ENCODE data around the gene PRKAR1B. TPM values are rescaled to one million over a fixed set of nuclear protein-coding genes. Genes with fewer than 3 reads are reported as not detected.
A peak's percentile ranks its signal among the peaks of the same experiment; 100 is the strongest.

Gene PRKAR1B
- total and polyA plus RNA-seq, 7 experiments from 2014 or later = 16.1 to 51.4 (median 28.7) TPM

GRCh38 chr7:712381-713138 is 14.5 kb downstream of the PRKAR1B start:
- H3K4me3 ChIP-seq (ENCODE audit: low read length) = peak overlapping the region; percentile 24
- ChIA-PET POLR2A (interaction anchor here (1.1 to 1.7 kb wide), 3 partner anchors 95 to 361 kb away, joined by 3 to 5 read pairs (median 4); no protein-coding TSS in a partner anchor), CTCF (no interaction called here)
- peaks cover 0 to 4% (median 0%) of the 10 kb centered on the region in 3 experiments for H3K36me3 ChIP-seq (ENCODE audit: control insufficient read depth in 2 of 3, insufficient read depth in 3 of 3, low read length in 3 of 3)
- intact Hi-C loops (cut with micrococcal nuclease) = loop anchor here in 1 of 2 donors (1.0 to 5.0 kb wide), 4 partner anchors 14 to 211 kb away; partner anchors contain the start of genes DNAAF5 and GET4
- H3K9me3 ChIP-seq (ENCODE audit: control insufficient read depth in 2 of 3, low read length in 3 of 3) = no peaks in the 10 kb centered on the region
- peaks cover 0 to 1% (median 0%) of the 10 kb centered on the region in 11 donors for H3K9me3 Mint-ChIP-seq
- H3K27me3 ChIP-seq (ENCODE audit: control insufficient read depth in 2 of 2, insufficient read depth in 2 of 2, low read length in 2 of 2) = no peaks in the 10 kb centered on the region
- H3K27ac ChIP-seq (ENCODE audit: low read depth, low read length) = peak overlapping the region; percentile 62
- peaks cover 0 to 5% of the 10 kb centered on the region in 2 donors for H3K4me1 ChIP-seq (ENCODE audit: control insufficient read depth in 2 of 2, insufficient read depth in 2 of 2, low read length in 2 of 2)
- peaks cover 5 to 34% (median 15%) of the 10 kb centered on the region in 7 donors for H3K4me1 Mint-ChIP-seq
- DNase-seq (peak in 4 of 9 donors; percentile 28 to 43 (median 42)), ATAC-seq (peak; percentile 75)
- peaks cover 0 to 5% (median 0%) of the 10 kb centered on the region in 5 donors for H3K27me3 Mint-ChIP-seq
- H3K4me3 Mint-ChIP-seq = peak overlapping the region in 9 of 10 donors; percentile 9 to 86 (median 68)
- peak overlapping the region in 6 of 9 donors; percentile 53 to 87 (median 82) for H3K27ac Mint-ChIP-seq
- H3K36me3 Mint-ChIP-seq = peaks cover 0 to 17% (median 6%) of the 10 kb centered on the region in 5 donors

DNA sequence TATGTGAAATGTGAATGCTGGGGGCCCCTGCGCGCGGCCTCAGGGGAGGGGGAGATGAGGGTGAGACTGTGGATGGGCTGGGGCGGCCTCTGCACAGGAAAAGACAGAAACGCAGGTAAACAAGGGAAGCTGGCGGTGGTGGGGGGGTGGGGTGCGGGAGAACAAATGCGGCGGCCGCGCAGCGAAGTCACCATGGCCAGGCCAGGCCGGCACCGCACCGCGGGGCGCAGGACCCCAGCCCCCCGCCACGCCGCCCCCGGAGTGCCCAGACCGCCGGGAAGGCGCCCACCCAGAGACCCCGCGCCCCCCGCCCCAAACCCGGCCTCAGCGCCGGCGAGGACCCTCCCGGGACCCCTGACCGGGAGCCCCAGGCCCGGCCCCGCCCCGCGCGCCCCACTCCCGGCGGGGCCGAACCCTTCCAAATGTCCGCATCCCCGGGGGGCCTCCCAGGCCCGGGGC is 15.1 kb downstream of the PRKAR1B start:
- Mint-ChIP-seq H3K27ac (peak overlapping the region in 4 of 9 donors; percentile 44 to 51 (median 47)), H3K36me3 (peaks cover 4 to 23% (median 11%) of the 10 kb centered on the region in 5 donors), H3K9me3 (no peaks in the 10 kb centered on the region), H3K4me3 (peak overlapping the region; percentile 12 to 83 (median 64)), H3K27me3 (peaks cover 0 to 5% (median 0%) of the 10 kb centered on the region in 5 donors), H3K4me1 (peaks cover 5 to 40% (median 20%) of the 10 kb centered on the region in 7 donors)
- ChIA-PET POLR2A (interaction anchor here (0.6 to 1.7 kb wide), 4 partner anchors 72 to 360 kb away, joined by 3 to 5 read pairs (median 4); no protein-coding TSS in a partner anchor), CTCF (no interaction called here)
- peaks cover 0 to 5% of the 10 kb centered on the region in 2 donors for H3K4me1 ChIP-seq (ENCODE audit: control insufficient read depth in 2 of 2, insufficient read depth in 2 of 2, low read length in 2 of 2)
- H3K27me3 ChIP-seq (ENCODE audit: control insufficient read depth in 2 of 2, insufficient read depth in 2 of 2, low read length in 2 of 2) = no peaks in the 10 kb centered on the region
- H3K27ac ChIP-seq (ENCODE audit: low read depth, low read length) = peak overlapping the region; percentile 62
- no peak for DNase-seq
- H3K4me3 ChIP-seq (ENCODE audit: low read length) = no peak overlapping the region
- H3K36me3 ChIP-seq (ENCODE audit: control insufficient read depth in 2 of 3, insufficient read depth in 3 of 3, low read length in 3 of 3) = peaks cover 0 to 8% (median 0%) of the 10 kb centered on the region in 3 experiments
- intact Hi-C loops (cut with micrococcal nuclease) = loop anchor here in 1 of 2 donors (1.0 to 5.0 kb wide), 4 partner anchors 14 to 211 kb away; partner anchors contain the start of genes DNAAF5 and GET4
- H3K9me3 ChIP-seq (ENCODE audit: control insufficient read depth in 2 of 3, low read length in 3 of 3) = no peaks in the 10 kb centered on the region
- no peak for ATAC-seq

DNA sequence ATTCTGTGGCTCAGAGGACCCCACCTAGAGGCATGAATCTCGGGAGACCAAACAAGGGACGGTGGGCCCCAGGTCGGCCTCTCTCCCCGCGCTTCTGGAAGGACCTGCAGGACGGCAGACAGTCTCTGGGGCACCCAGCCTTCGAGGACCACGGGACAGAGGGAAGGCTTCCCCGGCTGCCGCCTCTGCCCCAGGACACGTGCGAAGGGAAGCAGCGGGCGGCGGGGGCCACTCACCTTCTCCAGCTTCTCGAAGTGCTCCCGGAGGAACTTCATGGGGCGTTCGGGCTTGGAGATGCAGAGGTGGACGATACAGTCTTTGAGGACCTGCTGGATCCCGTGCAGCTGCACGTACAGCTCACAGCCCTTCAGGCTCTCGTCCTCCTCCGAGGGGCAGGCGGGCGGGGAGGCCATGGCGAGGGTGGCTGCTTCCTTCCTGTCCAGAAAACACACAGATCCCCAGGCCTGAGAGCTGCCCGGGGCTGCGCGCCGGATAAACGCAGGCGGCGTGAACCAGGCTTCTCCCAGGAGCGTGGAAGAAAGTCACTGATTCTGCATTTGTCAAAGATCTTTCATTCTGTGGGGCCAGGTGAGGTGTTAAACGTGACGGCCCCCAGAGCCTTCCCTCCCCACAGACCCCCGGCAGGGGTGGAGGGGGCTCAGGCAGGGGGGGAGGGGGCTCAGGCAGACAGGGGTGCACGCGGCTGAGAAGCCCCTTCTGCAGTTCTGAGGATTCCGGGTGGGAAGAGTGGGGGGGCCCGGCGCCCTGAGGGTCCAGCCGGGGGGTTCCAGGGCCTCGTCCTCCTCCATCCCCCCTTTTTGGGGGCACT is 15.8 kb downstream of the PRKAR1B start:
- Histone ChIP-seq H3K4me3 (ENCODE audit: low read length) (no peak overlapping the region), H3K36me3 (ENCODE audit: control insufficient read depth in 2 of 3, insufficient read depth in 3 of 3, low read length in 3 of 3) (peaks cover 0 to 8% (median 0%) of the 10 kb centered on the region in 3 experiments), H3K27me3 (ENCODE audit: control insufficient read depth in 2 of 2, insufficient read depth in 2 of 2, low read length in 2 of 2) (no peaks in the 10 kb centered on the region), H3K27ac (ENCODE audit: low read depth, low read length) (peak overlapping the region; percentile 62), H3K4me1 (ENCODE audit: control insufficient read depth in 2 of 2, insufficient read depth in 2 of 2, low read length in 2 of 2) (peaks cover 0 to 5% of the 10 kb centered on the region in 2 donors), H3K9me3 (ENCODE audit: control insufficient read depth in 2 of 3, low read length in 3 of 3) (no peaks in the 10 kb centered on the region)
- Mint-ChIP-seq H3K27ac (peak overlapping the region in 7 of 9 donors; percentile 48 to 81 (median 66)), H3K4me3 (peak overlapping the region; percentile 62 to 83 (median 74)), H3K4me1 (peaks cover 5 to 42% (median 20%) of the 10 kb centered on the region in 7 donors), H3K9me3 (no peaks in the 10 kb centered on the region), H3K36me3 (peaks cover 5 to 26% (median 12%) of the 10 kb centered on the region in 5 donors), H3K27me3 (peaks cover 0 to 5% (median 0%) of the 10 kb centered on the region in 5 donors)
- DNase-seq (no peak), ATAC-seq (no peak)
- intact Hi-C loops (cut with micrococcal nuclease) = loop anchor here in 1 of 2 donors (5.0 kb wide), 1 partner anchor 166 kb away; the partner anchor contains the start of gene GET4
- POLR2A ChIA-PET = interaction anchor here (0.6 to 1.7 kb wide), 7 partner anchors 8 to 360 kb away, joined by 3 to 6 read pairs (median 3); no protein-coding TSS in a partner anchor
- CTCF ChIA-PET = no interaction called here

DNA sequence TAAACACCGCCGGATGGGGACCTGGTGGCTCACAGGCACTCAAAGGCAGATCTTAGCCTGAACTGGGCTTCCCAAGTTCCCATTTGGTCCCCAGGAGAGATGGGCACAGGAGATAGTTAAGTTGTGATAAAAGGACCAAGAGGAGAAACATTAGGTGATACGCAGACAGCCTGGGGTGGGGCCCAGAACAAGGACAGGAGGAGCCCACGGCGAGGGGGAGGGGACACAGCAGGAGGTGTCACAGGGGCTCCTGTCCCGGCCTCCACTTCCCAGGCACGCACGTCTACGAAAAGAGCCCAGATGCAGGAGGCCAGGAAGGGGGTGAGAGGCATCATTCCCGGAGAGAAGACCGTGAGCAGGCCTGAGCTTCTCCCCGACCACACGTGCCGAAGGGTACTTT is 16.9 kb downstream of the PRKAR1B start:
- ATAC-seq (no peak), DNase-seq (no peak)
- H3K27ac ChIP-seq (ENCODE audit: low read depth, low read length) = no peak overlapping the region
- Mint-ChIP-seq H3K9me3 (peaks cover 0 to 4% (median 0%) of the 10 kb centered on the region in 11 donors), H3K4me1 (peaks cover 5 to 42% (median 20%) of the 10 kb centered on the region in 7 donors), H3K27ac (peak overlapping the region in 7 of 9 donors; percentile 34 to 86 (median 68)), H3K36me3 (peaks cover 5 to 27% (median 12%) of the 10 kb centered on the region in 5 donors), H3K4me3 (peak overlapping the region in 9 of 10 donors; percentile 24 to 72 (median 57)), H3K27me3 (peaks cover 0 to 5% (median 0%) of the 10 kb centered on the region in 5 donors)
- H3K9me3 ChIP-seq (ENCODE audit: control insufficient read depth in 2 of 3, low read length in 3 of 3) = no peaks in the 10 kb centered on the region
- no peak overlapping the region for H3K4me3 ChIP-seq (ENCODE audit: low read length)
- peaks cover 0 to 5% of the 10 kb centered on the region in 2 donors for H3K4me1 ChIP-seq (ENCODE audit: control insufficient read depth in 2 of 2, insufficient read depth in 2 of 2, low read length in 2 of 2)
- peaks cover 0 to 8% (median 0%) of the 10 kb centered on the region in 3 experiments for H3K36me3 ChIP-seq (ENCODE audit: control insufficient read depth in 2 of 3, insufficient read depth in 3 of 3, low read length in 3 of 3)
- intact Hi-C loops (cut with micrococcal nuclease) = loop anchor here in 1 of 2 donors (5.0 kb wide), 1 partner anchor 167 kb away; the partner anchor contains the start of gene GET4
- H3K27me3 ChIP-seq (ENCODE audit: control insufficient read depth in 2 of 2, insufficient read depth in 2 of 2, low read length in 2 of 2) = no peaks in the 10 kb centered on the region
- POLR2A ChIA-PET = interaction anchor here (0.7 to 1.4 kb wide), 5 partner anchors 7 to 105 kb away, joined by 3 to 6 read pairs (median 3); no protein-coding TSS in a partner anchor
- CTCF ChIA-PET = no interaction called here

DNA sequence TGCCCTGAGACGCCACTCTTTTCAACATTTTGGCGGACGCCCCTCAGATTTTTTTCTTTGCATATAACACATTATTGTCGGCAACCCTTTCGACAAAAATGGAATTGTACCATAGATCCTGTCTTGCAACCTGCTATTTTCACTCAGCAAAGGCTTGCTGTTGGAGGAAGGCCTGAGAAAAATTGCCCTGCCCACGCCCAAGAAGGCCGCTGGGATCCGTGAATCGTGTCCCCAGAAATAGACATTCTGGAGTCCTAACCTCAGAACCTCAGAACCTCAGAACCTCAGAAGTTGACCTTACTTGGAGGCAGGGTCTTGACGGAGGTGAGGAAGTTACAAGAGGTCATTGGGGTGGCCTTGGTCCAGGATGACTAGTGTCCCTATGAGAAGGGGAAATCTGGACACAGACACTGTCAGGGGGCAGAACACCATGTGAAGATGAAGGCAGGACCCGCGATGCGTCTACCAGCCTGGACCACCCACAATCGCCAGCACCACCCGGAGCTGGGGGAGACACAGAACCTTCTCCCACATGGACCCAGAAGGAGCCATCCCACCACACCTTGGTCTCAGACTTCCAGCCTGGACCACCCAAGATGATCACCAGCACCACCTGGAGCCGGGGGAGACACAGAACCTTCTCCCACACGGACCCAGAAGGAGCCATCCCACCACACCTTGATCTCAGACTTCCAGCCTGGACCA is 19.6 kb downstream of the PRKAR1B start:
- Histone ChIP-seq H3K4me1 (ENCODE audit: control insufficient read depth in 2 of 2, insufficient read depth in 2 of 2, low read length in 2 of 2) (no peaks in the 10 kb centered on the region), H3K4me3 (ENCODE audit: low read length) (no peak overlapping the region), H3K27ac (ENCODE audit: low read depth, low read length) (no peak overlapping the region), H3K36me3 (ENCODE audit: control insufficient read depth in 2 of 3, insufficient read depth in 3 of 3, low read length in 3 of 3) (peaks cover 0 to 8% (median 0%) of the 10 kb centered on the region in 3 experiments), H3K27me3 (ENCODE audit: control insufficient read depth in 2 of 2, insufficient read depth in 2 of 2, low read length in 2 of 2) (no peaks in the 10 kb centered on the region), H3K9me3 (ENCODE audit: control insufficient read depth in 2 of 3, low read length in 3 of 3) (peaks cover 0 to 8% (median 0%) of the 10 kb centered on the region in 3 experiments)
- ChIA-PET POLR2A (no interaction called here), CTCF (interaction anchor here (0.6 kb wide), 1 partner anchor 157 kb away, joined by 3 read pairs; no protein-coding TSS in a partner anchor)
- Mint-ChIP-seq H3K36me3 (peaks cover 13 to 44% (median 28%) of the 10 kb centered on the region in 5 donors), H3K27me3 (no peaks in the 10 kb centered on the region), H3K9me3 (peaks cover 0 to 20% (median 8%) of the 10 kb centered on the region in 11 donors), H3K4me1 (peaks cover 0 to 23% (median 9%) of the 10 kb centered on the region in 7 donors), H3K27ac (peak overlapping the region in 3 of 9 donors; percentile 24 to 51 (median 48)), H3K4me3 (no peak overlapping the region)
- no peak for ATAC-seq
- intact Hi-C loops (cut with micrococcal nuclease) = no loop called here
- DNase-seq = no peak

All from naive thymus-derived CD4-positive, alpha-beta T cell (primary cell).